Measurements from ENCODE around the gene SIL1. TPM values are rescaled to one million over a fixed set of nuclear protein-coding genes. Genes with fewer than 3 reads are reported as not detected.
"Not testable (repeated sequence)": the region's sequence is repeated elsewhere in the genome, so short reads cannot be mapped to it uniquely, and the experiment has no call there.

Gene SIL1
- total RNA-seq, 3 donors from 2014 or later (not counting 1 experiment from before 2014, with no cell fraction given): 16.9 to 22.5 (median 22.4) TPM

- ATAC-seq: no peak
- TF ChIP-seq, protein P1, sequence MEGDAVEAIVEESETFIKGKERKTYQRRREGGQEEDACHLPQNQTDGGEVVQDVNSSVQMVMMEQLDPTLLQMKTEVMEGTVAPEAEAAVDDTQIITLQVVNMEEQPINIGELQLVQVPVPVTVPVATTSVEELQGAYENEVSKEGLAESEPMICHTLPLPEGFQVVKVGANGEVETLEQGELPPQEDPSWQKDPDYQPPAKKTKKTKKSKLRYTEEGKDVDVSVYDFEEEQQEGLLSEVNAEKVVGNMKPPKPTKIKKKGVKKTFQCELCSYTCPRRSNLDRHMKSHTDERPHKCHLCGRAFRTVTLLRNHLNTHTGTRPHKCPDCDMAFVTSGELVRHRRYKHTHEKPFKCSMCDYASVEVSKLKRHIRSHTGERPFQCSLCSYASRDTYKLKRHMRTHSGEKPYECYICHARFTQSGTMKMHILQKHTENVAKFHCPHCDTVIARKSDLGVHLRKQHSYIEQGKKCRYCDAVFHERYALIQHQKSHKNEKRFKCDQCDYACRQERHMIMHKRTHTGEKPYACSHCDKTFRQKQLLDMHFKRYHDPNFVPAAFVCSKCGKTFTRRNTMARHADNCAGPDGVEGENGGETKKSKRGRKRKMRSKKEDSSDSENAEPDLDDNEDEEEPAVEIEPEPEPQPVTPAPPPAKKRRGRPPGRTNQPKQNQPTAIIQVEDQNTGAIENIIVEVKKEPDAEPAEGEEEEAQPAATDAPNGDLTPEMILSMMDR (IDR thresholded peaks at IDR 0.05): no peak
- peak overlapping the region; percentile 92 to 93 for H3K27ac Mint-ChIP-seq
- no peaks in the 10 kb centered on the region for H3K36me3 Mint-ChIP-seq
- H3K36me3 ChIP-seq (ENCODE audit: control insufficient read depth, insufficient read depth, low read length): no peaks in the 10 kb centered on the region
- no peaks in the 10 kb centered on the region for H3K9me3 ChIP-seq (ENCODE audit: control insufficient read depth, insufficient read depth, low read length)
- H3K9me3 Mint-ChIP-seq: no peaks in the 10 kb centered on the region
- peaks cover 21 to 23% of the 10 kb centered on the region in 2 donors for H3K4me1 Mint-ChIP-seq
- no peaks in the 10 kb centered on the region for H3K27me3 Mint-ChIP-seq (ENCODE audit: low read depth in 2 of 2)
- peak in 1 of 2 donors; percentile 10 for DNase-seq
- no peak overlapping the region for H3K4me3 ChIP-seq (ENCODE audit: low read length)
- peak overlapping the region; percentile 31 for H3K27ac ChIP-seq (ENCODE audit: low read length)
- 51% methylated on average over 3 of the region's 5 CpGs for WGBS (ENCODE audit: insufficient coverage)
- peak overlapping the region; percentile 90 for H3K4me3 Mint-ChIP-seq
- H3K4me1 ChIP-seq (ENCODE audit: control insufficient read depth, insufficient read depth, low read length): peaks cover 18% of the 10 kb centered on the region
- intact Hi-C loops (cut with micrococcal nuclease): loop anchor here (10.0 kb wide), 1 partner anchor 622 kb away; the partner anchor contains the start of gene HSPA9
- no peaks in the 10 kb centered on the region for H3K27me3 ChIP-seq (ENCODE audit: control insufficient read depth, insufficient read depth, low read length)
Observed at GRCh38 chr5:139196296-139196956, 1.7 kb downstream of the SIL1 start.

DNA sequence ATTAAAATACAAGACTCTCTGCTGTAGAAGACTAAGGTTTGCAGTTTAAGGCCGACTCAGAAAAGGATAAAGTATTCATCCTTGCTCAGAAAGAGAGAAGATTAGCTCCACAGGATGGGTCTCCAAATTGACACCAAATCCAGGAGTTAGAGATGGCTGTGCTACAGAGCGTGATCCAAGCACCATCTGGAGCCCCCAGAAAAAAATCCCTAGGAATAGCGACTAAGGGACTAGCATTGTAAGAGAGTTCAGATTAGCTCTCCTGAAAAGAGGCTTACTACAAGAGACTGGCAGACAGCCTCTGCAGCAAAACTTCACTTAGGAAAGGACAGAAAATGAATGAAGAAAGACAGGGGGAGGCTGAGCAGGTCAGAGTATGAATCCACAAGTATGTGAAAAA, 3.7 kb downstream of the SIL1 start:
- Histone ChIP-seq H3K4me1 (ENCODE audit: control insufficient read depth, insufficient read depth, low read length) (peaks cover 18% of the 10 kb centered on the region), H3K9me3 (ENCODE audit: control insufficient read depth, insufficient read depth, low read length) (no peaks in the 10 kb centered on the region), H3K4me3 (ENCODE audit: low read length) (no peak overlapping the region), H3K27me3 (ENCODE audit: control insufficient read depth, insufficient read depth, low read length) (no peaks in the 10 kb centered on the region), H3K36me3 (ENCODE audit: control insufficient read depth, insufficient read depth, low read length) (no peaks in the 10 kb centered on the region), H3K27ac (ENCODE audit: low read length) (no peak overlapping the region)
- intact Hi-C loops (cut with micrococcal nuclease): loop anchor here (10.0 kb wide), 1 partner anchor 620 kb away; the partner anchor contains the start of gene HSPA9
- 100% methylated on average over 3 of the region's 3 CpGs for WGBS (ENCODE audit: insufficient coverage)
- Mint-ChIP-seq H3K4me1 (peaks cover 28% of the 10 kb centered on the region in 2 donors), H3K9me3 (no peaks in the 10 kb centered on the region), H3K4me3 (no peak overlapping the region), H3K27me3 (ENCODE audit: low read depth in 2 of 2) (no peaks in the 10 kb centered on the region), H3K36me3 (no peaks in the 10 kb centered on the region), H3K27ac (peak overlapping the region; percentile 5 to 36)
- DNase-seq: no peak
- ATAC-seq: no peak
- TF ChIP-seq, protein P1 (IDR thresholded peaks at IDR 0.05): no peak

DNA sequence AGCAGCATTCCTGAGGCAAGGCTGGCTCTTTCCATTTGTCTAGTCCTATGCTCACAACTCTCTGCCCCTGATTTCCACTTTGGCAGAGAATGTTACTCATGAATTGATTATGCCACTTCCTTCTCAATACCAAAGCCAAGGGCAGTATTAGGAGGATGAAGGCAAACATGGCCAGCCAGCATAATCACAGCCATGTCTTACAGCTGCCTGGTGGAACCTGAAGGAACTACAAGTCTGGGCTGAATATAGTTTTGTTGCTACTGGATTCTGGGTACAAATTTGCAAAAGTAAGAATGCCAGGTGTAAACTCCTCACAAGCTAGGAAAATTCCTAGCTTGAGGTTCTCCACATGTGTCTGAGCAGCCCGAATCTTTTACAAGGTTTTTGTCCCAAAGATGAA, 4.2 kb downstream of the SIL1 start:
- Histone ChIP-seq H3K4me1 (ENCODE audit: control insufficient read depth, insufficient read depth, low read length) (peaks cover 17% of the 10 kb centered on the region), H3K36me3 (ENCODE audit: control insufficient read depth, insufficient read depth, low read length) (no peaks in the 10 kb centered on the region), H3K4me3 (ENCODE audit: low read length) (no peak overlapping the region), H3K9me3 (ENCODE audit: control insufficient read depth, insufficient read depth, low read length) (no peaks in the 10 kb centered on the region), H3K27ac (ENCODE audit: low read length) (no peak overlapping the region), H3K27me3 (ENCODE audit: control insufficient read depth, insufficient read depth, low read length) (no peaks in the 10 kb centered on the region)
- intact Hi-C loops (cut with micrococcal nuclease): loop anchor here (10.0 kb wide), 1 partner anchor 619 kb away; the partner anchor contains the start of gene HSPA9
- Mint-ChIP-seq H3K9me3 (no peaks in the 10 kb centered on the region), H3K36me3 (no peaks in the 10 kb centered on the region), H3K27me3 (ENCODE audit: low read depth in 2 of 2) (no peaks in the 10 kb centered on the region), H3K27ac (peak overlapping the region; percentile 5 to 36), H3K4me3 (no peak overlapping the region), H3K4me1 (peaks cover 28% of the 10 kb centered on the region in 2 donors)
- DNase-seq: peak in 1 of 2 donors; percentile 32
- ATAC-seq: no peak
- 91% methylated on average over 1 of the region's 1 CpG for WGBS (ENCODE audit: insufficient coverage)
- TF ChIP-seq, protein P1 (IDR thresholded peaks at IDR 0.05): no peak

- H3K9me3 ChIP-seq (ENCODE audit: control insufficient read depth, insufficient read depth, low read length); H3K4me3 ChIP-seq (ENCODE audit: low read length); DNase-seq; H3K9me3 Mint-ChIP-seq; H3K36me3 ChIP-seq (ENCODE audit: control insufficient read depth, insufficient read depth, low read length); H3K27ac ChIP-seq (ENCODE audit: low read length); H3K27me3 ChIP-seq (ENCODE audit: control insufficient read depth, insufficient read depth, low read length); H3K4me3 Mint-ChIP-seq; ATAC-seq; H3K27me3 Mint-ChIP-seq (ENCODE audit: low read depth in 2 of 2); H3K36me3 Mint-ChIP-seq: not testable (repeated sequence)
- peak overlapping the region; percentile 19 to 36 for H3K27ac Mint-ChIP-seq
- H3K4me1 Mint-ChIP-seq: peaks cover 23% of the 10 kb centered on the region in 2 donors
- intact Hi-C loops (cut with micrococcal nuclease): loop anchor here (10.0 kb wide), 1 partner anchor 618 kb away; the partner anchor contains the start of gene HSPA9
- peaks cover 11% of the 10 kb centered on the region for H3K4me1 ChIP-seq (ENCODE audit: control insufficient read depth, insufficient read depth, low read length)
- WGBS (ENCODE audit: insufficient coverage): 43% methylated on average over 4 of the region's 4 CpGs
Observed at GRCh38 chr5:139192906-139193305, 5.3 kb downstream of the SIL1 start.

DNA sequence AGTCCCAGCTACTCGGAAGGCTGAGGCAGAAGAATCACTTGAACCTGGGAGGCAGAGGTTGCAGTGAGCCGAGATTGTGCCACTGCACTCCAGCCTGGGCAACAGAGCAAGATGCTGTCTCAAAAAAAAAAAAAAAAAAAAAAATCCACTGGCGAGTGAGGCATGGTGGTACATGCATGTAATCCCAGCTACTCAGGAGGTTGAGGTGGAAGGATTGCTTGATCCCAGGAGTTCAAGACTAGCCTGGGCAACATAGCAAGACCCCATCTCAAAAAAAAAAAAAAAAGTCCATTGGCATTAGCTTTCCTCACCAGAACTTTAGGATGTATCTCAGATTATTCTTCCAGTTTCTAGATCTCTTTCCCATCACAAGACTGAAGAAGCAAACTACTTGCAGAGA, 6.2 kb downstream of the SIL1 start:
- peaks cover 14 to 15% of the 10 kb centered on the region in 2 donors for H3K4me1 Mint-ChIP-seq
- H3K36me3 ChIP-seq (ENCODE audit: control insufficient read depth, insufficient read depth, low read length); DNase-seq; ATAC-seq; H3K9me3 ChIP-seq (ENCODE audit: control insufficient read depth, insufficient read depth, low read length); H3K27me3 ChIP-seq (ENCODE audit: control insufficient read depth, insufficient read depth, low read length); H3K27ac Mint-ChIP-seq; H3K4me3 Mint-ChIP-seq; H3K27me3 Mint-ChIP-seq (ENCODE audit: low read depth in 2 of 2); H3K36me3 Mint-ChIP-seq; H3K27ac ChIP-seq (ENCODE audit: low read length); H3K9me3 Mint-ChIP-seq; H3K4me3 ChIP-seq (ENCODE audit: low read length); H3K4me1 ChIP-seq (ENCODE audit: control insufficient read depth, insufficient read depth, low read length): not testable (repeated sequence)
- intact Hi-C loops (cut with micrococcal nuclease): loop anchor here (10.0 kb wide), 1 partner anchor 617 kb away; the partner anchor contains the start of gene HSPA9
- 100% methylated on average over 1 of the region's 3 CpGs for WGBS (ENCODE audit: insufficient coverage)

Data from natural killer cell (primary cell).